ENCODE results near the gene CLDN5.

CLDN5 gene

GRCh38 chr22:19483481-19484244 is 40.5 kb downstream of the CLDN5 start:
- no peak for DNase-seq (ENCODE audit: low read depth in 2 of 3, low spot score in 2 of 3)

GRCh38 chr22:19482297-19482696 is 41.9 kb downstream of the CLDN5 start:
- no peak for DNase-seq (ENCODE audit: low read depth in 2 of 3, low spot score in 2 of 3)

GRCh38 chr22:19480789-19481188 is 43.4 kb downstream of the CLDN5 start:
- DNase-seq (ENCODE audit: low read depth in 2 of 3, low spot score in 2 of 3), result no peak

GRCh38 chr22:19480173-19480568 is 44.0 kb downstream of the CLDN5 start:
- peak in 1 of 3 experiments; percentile 4 for DNase-seq (ENCODE audit: low read depth in 2 of 3, low spot score in 2 of 3)

- DNase-seq (ENCODE audit: low read depth in 2 of 3, low spot score in 2 of 3), result peak; percentile 72 to 85 (median 77)
Observed at GRCh38 chr22:19479355-19480172, 44.6 kb downstream of the CLDN5 start, which contains the start of gene CDC45. CDC45 (plus strand) TSS chr22:19479920; CDS start chr22:19479969, 49 bp downstream.

- DNase-seq (ENCODE audit: low read depth in 2 of 3, low spot score in 2 of 3), result peak; percentile 56 to 66 (median 56)
Observed at GRCh38 chr22:19478901-19479354, 45.3 kb downstream of the CLDN5 start, which contains the start of gene UFD1. UFD1 (minus strand) TSS chr22:19479193; CDS start chr22:19479085, 108 bp downstream.

GRCh38 chr22:19478045-19478900 is 45.9 kb downstream of the CLDN5 start:
- DNase-seq (ENCODE audit: low read depth in 2 of 3, low spot score in 2 of 3), result no peak

- no peak for DNase-seq (ENCODE audit: low read depth in 2 of 3, low spot score in 2 of 3)
Observed at GRCh38 chr22:19477321-19478044, 46.7 kb downstream of the CLDN5 start.

- no peak for DNase-seq (ENCODE audit: low read depth in 2 of 3, low spot score in 2 of 3)
Observed at GRCh38 chr22:19476023-19476422, 48.2 kb downstream of the CLDN5 start.

- no peak for DNase-seq (ENCODE audit: low read depth in 2 of 3, low spot score in 2 of 3)
Observed at GRCh38 chr22:19473578-19473977, 50.6 kb downstream of the CLDN5 start.
